GM19438 (cell line): ENCODE results near the gene RFESD.

ENCODE experiments used
- ATAC-seq: cut with Tn5 transposase; IDR thresholded peaks from one replicate; pipeline ENCODE4 v1.9.1; 2021; ENCODE audit warnings: low read depth; ENCODE audit not compliant: unreplicated experiment

RFESD gene

DNA sequence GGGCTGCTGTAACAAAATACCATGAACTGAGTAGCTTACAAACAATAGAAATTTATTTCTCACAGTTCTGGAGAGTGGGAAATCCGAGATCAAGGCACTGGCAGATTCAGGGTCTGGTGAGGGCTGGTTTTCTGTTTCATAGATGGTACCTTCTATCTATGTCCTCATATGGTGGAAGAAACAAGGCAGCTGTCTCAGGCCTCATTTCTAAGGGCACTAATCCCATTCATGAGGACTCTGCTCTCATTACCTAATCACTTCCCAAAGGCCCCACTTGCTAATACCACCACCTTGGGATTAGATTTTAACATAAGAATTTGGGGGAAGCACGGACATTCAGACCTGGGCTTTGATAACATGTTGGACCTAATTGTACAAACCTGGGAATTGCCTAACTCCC lies 13.5 kb downstream of the RFESD start:
- no peak for ATAC-seq

- ATAC-seq, result no peak
These were observed 16.4 kb downstream of the RFESD start for GRCh38 chr5:95662946-95663345.

GRCh38 chr5:95664204-95664786 lies 17.7 kb downstream of the RFESD start:
- ATAC-seq, result no peak

GRCh38 chr5:95667061-95667618 lies 20.6 kb downstream of the RFESD start:
- ATAC-seq, result no peak

DNA sequence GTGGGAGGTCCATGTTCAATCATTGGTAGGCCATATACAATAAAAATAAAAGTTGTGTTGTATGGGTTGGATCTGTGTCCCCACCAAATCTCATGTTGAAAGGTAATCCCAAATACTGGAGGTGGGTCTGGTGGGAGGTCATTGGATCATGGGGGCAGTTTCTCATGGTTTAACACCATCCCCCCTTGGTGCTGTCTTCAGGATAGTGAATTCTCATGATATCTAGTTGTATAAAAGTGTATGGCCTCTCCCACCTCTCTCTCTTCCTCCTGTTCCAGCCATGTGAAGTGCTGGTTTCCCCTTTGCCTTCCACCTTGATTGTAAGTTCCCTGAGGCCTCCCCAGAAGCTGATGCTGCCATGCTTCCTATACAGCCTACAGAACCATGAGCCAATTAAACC lies 21.1 kb downstream of the RFESD start:
- ATAC-seq, result no peak

GRCh38 chr5:95668216-95668615 lies 21.6 kb downstream of the RFESD start:
- ATAC-seq, result no peak

- no peak for ATAC-seq
These were observed 22.2 kb downstream of the RFESD start for GRCh38 chr5:95668728-95669127.

DNA sequence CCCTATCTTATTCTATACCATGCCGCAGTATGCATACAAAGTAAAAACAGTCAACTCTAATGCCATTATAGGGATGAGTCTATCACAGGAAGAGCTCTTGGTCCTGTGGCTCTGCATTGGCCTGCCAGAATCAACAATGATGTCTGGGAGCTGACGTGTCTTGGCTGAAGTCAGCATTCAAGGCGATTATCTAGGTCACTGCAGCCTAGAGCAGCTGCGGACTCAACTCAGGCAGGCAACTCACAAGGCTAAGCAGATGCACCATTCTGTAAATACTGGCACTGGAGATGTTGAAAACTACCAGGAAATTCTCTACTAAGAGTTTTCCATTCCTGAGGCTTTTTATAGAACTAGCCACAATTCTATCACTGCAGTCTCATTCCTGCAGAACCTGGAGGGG lies 23.0 kb downstream of the RFESD start:
- no peak for ATAC-seq

- ATAC-seq, result no peak
These were observed 23.4 kb downstream of the RFESD start for GRCh38 chr5:95669985-95670384.

DNA sequence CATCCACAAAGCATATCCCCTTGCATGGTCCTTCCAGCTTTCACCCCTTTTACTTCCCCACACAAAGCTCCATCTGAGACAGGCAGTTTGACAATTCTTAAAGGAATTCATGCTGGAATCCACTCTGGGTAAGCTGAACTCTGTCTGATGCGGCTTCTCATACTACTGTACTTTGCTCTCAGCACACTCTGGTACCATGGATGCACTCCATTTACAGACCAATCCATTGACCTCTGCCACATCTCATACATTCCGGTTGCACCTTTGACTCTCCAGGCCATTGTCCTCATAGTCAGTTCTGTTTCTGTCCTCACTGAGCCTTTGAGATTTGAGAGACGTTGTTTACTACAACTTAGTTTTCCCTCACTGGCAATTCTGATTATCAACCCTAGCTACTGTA lies 24.0 kb downstream of the RFESD start:
- no peak for ATAC-seq

- no peak for ATAC-seq
These were observed 25.2 kb downstream of the RFESD start for GRCh38 chr5:95671826-95672225.

GRCh38 chr5:95672641-95673040 lies 26.1 kb downstream of the RFESD start:
- ATAC-seq, result no peak

- no peak for ATAC-seq
These were observed 26.5 kb downstream of the RFESD start for GRCh38 chr5:95673081-95673480.

DNA sequence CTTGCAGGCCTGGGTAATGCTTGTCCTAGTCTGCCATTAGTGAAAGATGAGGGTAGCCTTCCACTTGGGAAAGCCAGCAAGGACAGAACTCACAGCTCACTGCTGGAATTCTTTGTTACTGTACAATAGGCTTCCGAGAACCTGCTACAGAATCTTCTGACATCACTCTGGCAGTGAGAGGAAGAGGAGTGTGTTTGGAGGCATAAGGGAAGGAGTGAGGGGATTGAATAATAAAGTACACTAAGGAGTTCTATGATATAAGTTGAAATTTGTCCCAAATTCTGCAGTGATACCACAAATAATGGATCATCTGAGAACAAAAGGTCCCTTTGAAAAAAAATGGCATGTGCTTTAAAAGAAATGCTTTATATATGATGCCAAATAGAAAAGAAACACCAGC lies 36.3 kb downstream of the RFESD start, which contains the start of gene SPATA9:
SPATA9 (minus strand) TSS at position 101 of the 400 bp plus-strand sequence. CDS start 137 bp downstream, outside the sequence.
- ATAC-seq, result no peak

- ATAC-seq, result no peak
These were observed 37.8 kb downstream of the RFESD start for GRCh38 chr5:95684361-95684760.

- no peak for ATAC-seq
These were observed 40.1 kb downstream of the RFESD start for GRCh38 chr5:95686651-95687050.

GRCh38 chr5:95689680-95690079 lies 43.1 kb downstream of the RFESD start:
- ATAC-seq, result no peak

DNA sequence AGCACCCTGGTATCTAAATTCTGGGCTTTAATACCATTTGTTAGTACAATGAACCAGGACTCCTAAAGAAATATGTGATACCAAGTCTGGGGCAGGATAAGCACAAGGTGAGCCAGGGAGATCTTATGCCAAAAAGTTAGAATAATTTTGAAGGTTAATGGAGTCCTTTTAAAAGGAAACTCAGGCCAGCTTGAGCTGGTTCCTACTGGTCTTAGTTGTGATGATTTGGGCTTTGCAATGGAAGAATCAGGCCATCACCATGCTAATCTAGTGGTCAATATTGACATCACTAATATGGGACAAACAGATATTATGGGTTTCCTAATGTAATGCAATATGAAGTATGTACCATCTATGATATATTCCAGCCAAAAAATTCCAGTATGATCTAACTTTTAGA lies 43.8 kb downstream of the RFESD start:
- no peak for ATAC-seq

DNA sequence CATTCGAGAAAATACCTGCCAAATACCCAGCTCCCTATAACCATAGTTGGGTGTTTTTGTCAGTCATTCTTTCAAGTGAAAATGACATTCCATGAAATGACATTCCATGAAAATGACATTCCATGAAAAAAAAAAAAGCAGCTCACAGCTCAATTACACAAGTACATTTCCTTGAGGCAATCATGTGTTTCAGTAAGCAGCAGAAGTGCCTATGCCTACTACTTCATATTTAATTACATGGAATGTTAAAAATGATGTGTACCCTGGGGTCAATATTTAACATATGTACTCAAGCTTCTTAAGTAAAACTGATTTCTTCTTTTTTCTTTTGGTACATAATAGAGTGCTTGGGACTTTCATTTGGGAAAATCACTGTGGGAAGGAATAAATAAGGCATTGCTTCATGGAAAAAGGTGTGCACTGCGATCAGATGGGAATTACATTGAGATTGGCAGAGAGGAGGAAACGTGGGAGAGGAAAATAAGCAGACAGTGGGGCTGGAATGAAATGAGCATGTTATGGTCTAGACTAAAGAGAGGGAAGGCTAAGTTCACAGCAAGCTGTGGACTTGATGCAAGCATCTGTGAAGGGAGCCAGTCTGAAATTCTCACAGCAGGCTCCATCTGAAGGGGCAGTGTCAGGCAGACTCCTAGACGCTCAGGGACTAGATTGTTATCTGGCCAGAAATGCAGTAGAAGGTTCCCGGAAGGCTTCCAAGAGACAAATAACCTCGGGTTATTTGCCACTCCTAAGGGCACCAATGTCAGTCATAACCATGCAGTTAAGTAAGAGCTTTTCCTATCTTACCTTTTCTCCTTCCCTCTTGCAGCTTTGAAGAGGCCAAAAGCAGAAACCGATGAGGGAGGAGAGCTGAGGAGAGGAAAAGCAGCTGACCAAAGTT lies 51.5 kb downstream of the RFESD start:
- no peak for ATAC-seq

DNA sequence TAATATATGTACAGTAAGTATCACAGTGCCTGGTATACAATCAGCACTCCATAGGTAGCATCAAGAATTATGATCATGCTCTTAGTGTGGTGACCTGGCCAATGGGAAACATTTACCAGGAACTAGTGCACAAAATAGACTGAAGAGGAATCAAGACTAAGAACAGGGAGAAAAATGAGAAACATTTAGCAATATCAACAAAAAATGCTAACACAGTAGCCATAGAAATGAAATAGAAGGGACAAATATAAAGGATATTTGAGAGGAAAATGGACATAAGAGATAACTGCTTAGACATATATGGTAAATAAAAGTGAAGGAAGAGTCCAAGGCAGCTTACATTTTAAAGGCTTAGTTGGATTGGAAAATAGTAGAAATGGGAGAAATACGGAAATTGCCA lies 52.8 kb downstream of the RFESD start:
- no peak for ATAC-seq

GRCh38 chr5:95701074-95701473 lies 54.5 kb downstream of the RFESD start:
- no peak for ATAC-seq

- ATAC-seq, result no peak
These were observed 57.6 kb downstream of the RFESD start for GRCh38 chr5:95704150-95704549.
